ENCODE results near the gene BTBD6. TPM values are rescaled to one million over a fixed set of nuclear protein-coding genes. Genes with fewer than 3 reads are reported as not detected.

Gene BTBD6
- total and polyA plus RNA-seq, 2 donors (not counting 1 experiment from before 2014, with no cell fraction given) = 31.9 to 49.9 TPM

- H3K4me2 ChIP-seq (ENCODE audit: extremely low read depth, insufficient read depth, low read length) = no peak overlapping the region
- DNase-seq (ENCODE audit: low read depth in 2 of 2) = no peak
- no peaks in the 10 kb centered on the region for H4K20me1 ChIP-seq (ENCODE audit: control insufficient read depth, extremely low read depth, insufficient read depth, low read length)
- no peak overlapping the region for H3K4me3 ChIP-seq (replicated peaks in 1 of 4; ENCODE audit: control extremely low read depth in 1 of 4, insufficient read depth in 1 of 4, low read depth in 3 of 4, low read length in 4 of 4)
- H3K36me3 ChIP-seq (ENCODE audit: control insufficient read depth, insufficient read depth, low read length) = no peaks in the 10 kb centered on the region
- H3K79me2 ChIP-seq (ENCODE audit: control insufficient read depth, insufficient read depth, low read length) = no peaks in the 10 kb centered on the region
- no peaks in the 10 kb centered on the region for H3K27me3 ChIP-seq (ENCODE audit: control insufficient read depth, insufficient read depth, low read length)
- H3K9ac ChIP-seq (ENCODE audit: insufficient read depth, low read length) = no peak overlapping the region
- H3K9me3 ChIP-seq (ENCODE audit: control insufficient read depth, insufficient read depth, low read depth, low read length) = no peaks in the 10 kb centered on the region
- H3K4me1 ChIP-seq (ENCODE audit: control insufficient read depth, extremely low read depth, insufficient read depth, low read length) = no peaks in the 10 kb centered on the region
- no peak overlapping the region for H2AFZ ChIP-seq (ENCODE audit: low read length)
- H3K27ac ChIP-seq (ENCODE audit: insufficient read depth, low read length) = no peak overlapping the region
- no peak for TF ChIP-seq EZH2 (IDR thresholded peaks at IDR 0.05; ENCODE audit: low read length, missing control alignments)
- no peak for TF ChIP-seq CTCF (conservative IDR thresholded peaks at IDR 0.05 in 1 of 2, IDR thresholded peaks at IDR 0.05 in 1 of 2; ENCODE audit: low read depth in 1 of 2, low read length in 2 of 2)
Measured at GRCh38 chr14:105272623-105273022, 24.3 kb downstream of the BTBD6 start.

GRCh38 chr14:105273062-105273461 lies 24.7 kb downstream of the BTBD6 start:
- H3K27me3 ChIP-seq (ENCODE audit: control insufficient read depth, insufficient read depth, low read length) = no peaks in the 10 kb centered on the region
- H3K4me3 ChIP-seq (replicated peaks in 1 of 4; ENCODE audit: control extremely low read depth in 1 of 4, insufficient read depth in 1 of 4, low read depth in 3 of 4, low read length in 4 of 4) = no peak overlapping the region
- H2AFZ ChIP-seq (ENCODE audit: low read length) = no peak overlapping the region
- no peaks in the 10 kb centered on the region for H3K79me2 ChIP-seq (ENCODE audit: control insufficient read depth, insufficient read depth, low read length)
- TF ChIP-seq EZH2 (IDR thresholded peaks at IDR 0.05; ENCODE audit: low read length, missing control alignments) = no peak
- no peak for TF ChIP-seq CTCF (conservative IDR thresholded peaks at IDR 0.05 in 1 of 2, IDR thresholded peaks at IDR 0.05 in 1 of 2; ENCODE audit: low read depth in 1 of 2, low read length in 2 of 2)
- no peaks in the 10 kb centered on the region for H3K9me3 ChIP-seq (ENCODE audit: control insufficient read depth, insufficient read depth, low read depth, low read length)
- H3K4me2 ChIP-seq (ENCODE audit: extremely low read depth, insufficient read depth, low read length) = no peak overlapping the region
- H3K9ac ChIP-seq (ENCODE audit: insufficient read depth, low read length) = no peak overlapping the region
- H3K27ac ChIP-seq (ENCODE audit: insufficient read depth, low read length) = no peak overlapping the region
- H4K20me1 ChIP-seq (ENCODE audit: control insufficient read depth, extremely low read depth, insufficient read depth, low read length) = no peaks in the 10 kb centered on the region
- no peaks in the 10 kb centered on the region for H3K36me3 ChIP-seq (ENCODE audit: control insufficient read depth, insufficient read depth, low read length)
- H3K4me1 ChIP-seq (ENCODE audit: control insufficient read depth, extremely low read depth, insufficient read depth, low read length) = no peaks in the 10 kb centered on the region
- DNase-seq (ENCODE audit: low read depth in 2 of 2) = no peak

GRCh38 chr14:105274637-105275036 lies 26.3 kb downstream of the BTBD6 start:
- Histone ChIP-seq H3K4me2 (ENCODE audit: extremely low read depth, insufficient read depth, low read length) (no peak overlapping the region), H4K20me1 (ENCODE audit: control insufficient read depth, extremely low read depth, insufficient read depth, low read length) (no peaks in the 10 kb centered on the region), H3K4me3 (replicated peaks in 1 of 4; ENCODE audit: control extremely low read depth in 1 of 4, insufficient read depth in 1 of 4, low read depth in 3 of 4, low read length in 4 of 4) (no peak overlapping the region), H3K9ac (ENCODE audit: insufficient read depth, low read length) (no peak overlapping the region), H3K9me3 (ENCODE audit: control insufficient read depth, insufficient read depth, low read depth, low read length) (no peaks in the 10 kb centered on the region), H3K27ac (ENCODE audit: insufficient read depth, low read length) (no peak overlapping the region), H3K79me2 (ENCODE audit: control insufficient read depth, insufficient read depth, low read length) (no peaks in the 10 kb centered on the region), H2AFZ (ENCODE audit: low read length) (no peak overlapping the region), H3K4me1 (ENCODE audit: control insufficient read depth, extremely low read depth, insufficient read depth, low read length) (no peaks in the 10 kb centered on the region), H3K27me3 (ENCODE audit: control insufficient read depth, insufficient read depth, low read length) (no peaks in the 10 kb centered on the region), H3K36me3 (ENCODE audit: control insufficient read depth, insufficient read depth, low read length) (no peaks in the 10 kb centered on the region)
- DNase-seq (ENCODE audit: low read depth in 2 of 2) = no peak
- TF ChIP-seq CTCF (conservative IDR thresholded peaks at IDR 0.05 in 1 of 2, IDR thresholded peaks at IDR 0.05 in 1 of 2; ENCODE audit: low read depth in 1 of 2, low read length in 2 of 2) = no peak
- no peak for TF ChIP-seq EZH2 (IDR thresholded peaks at IDR 0.05; ENCODE audit: low read length, missing control alignments)
